Transverse colon (tissue), 4 donors: ENCODE results near the gene MYO1B.

Experiments used
- CTCF ChIP-seq, 5 experiments: fragments of 200-600 bp in 3 of 5; fragments of 450-650 bp in 2 of 5; sonication (generic) in 3 of 5; IDR thresholded peaks; 1 replicate in 2 of 5; 2 replicates in 3 of 5; pipeline ENCODE4 v1.5.1; 2016 to 2017; ENCODE audit warnings: antibody characterized with exemption in 5 of 5, inconsistent platforms in 3 of 5, mild to moderate bottlenecking in 2 of 5, moderate library complexity in 1 of 5
- EP300 ChIP-seq: sonication (generic); formaldehyde crosslinking; IDR thresholded peaks from one replicate; pipeline ENCODE4 v1.6.1; 2017; ENCODE audit warnings: antibody characterized with exemption, low read depth
- POLR2A ChIP-seq: fragments of 450-650 bp; IDR thresholded peaks from one replicate; pipeline ENCODE4 v1.6.1; 2016; ENCODE audit warnings: antibody characterized with exemption, mild to moderate bottlenecking, moderate library complexity
- POLR2AphosphoS5 ChIP-seq, 3 donors: sonication (generic); formaldehyde crosslinking; IDR thresholded peaks; one replicate each; pipeline ENCODE4 v1.6.1; 2016; ENCODE audit warnings: antibody characterized with exemption in 3 of 3

DNA sequence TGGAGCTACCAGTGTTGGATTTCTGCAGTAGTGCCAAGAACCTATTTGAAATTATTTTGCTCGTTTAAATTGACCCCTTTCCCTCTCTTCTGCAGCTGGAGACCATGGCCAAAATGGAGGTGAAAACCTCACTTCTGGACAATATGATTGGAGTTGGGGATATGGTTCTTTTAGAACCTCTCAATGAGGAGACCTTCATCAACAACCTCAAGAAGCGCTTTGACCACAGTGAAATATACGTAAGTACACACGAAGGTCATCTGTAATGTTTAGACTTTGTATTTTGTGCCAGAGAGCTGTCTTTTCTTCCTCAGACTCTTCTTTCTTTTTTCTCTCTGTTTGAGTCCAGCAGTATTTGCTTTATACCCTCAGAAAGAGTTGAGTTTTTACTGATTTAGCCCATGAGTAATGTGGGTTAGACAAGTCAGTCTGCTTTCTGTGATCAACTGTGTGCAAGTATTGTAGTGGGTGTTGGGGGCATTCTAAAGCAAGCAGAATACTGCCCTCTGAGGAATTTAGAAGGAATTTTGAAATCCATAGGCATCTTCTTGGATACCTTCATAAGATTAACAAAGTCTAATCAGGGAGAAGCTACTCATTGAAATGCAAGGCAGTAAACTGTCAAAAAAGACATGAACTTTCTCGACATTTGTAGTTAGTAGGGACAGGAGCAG lies 31.7 kb downstream of the MYO1B start:
- TF ChIP-seq EP300 (no peak), POLR2A (no peak), CTCF (IDR thresholded peaks at IDR 0.05) (no peak), POLR2AphosphoS5 (IDR thresholded peaks at IDR 0.05) (no peak)
